Activated T-helper 1 cell treated with Interleukin-2 at 50 U/mL for 16 hours (primary cell): Measurements from ENCODE around the gene GREB1.

Experiments used
- DNase-seq: peaks from one replicate; pipeline ENCODE4 v3.0.0-alpha.2; 2020; ENCODE audit warnings: low read depth

The GREB1 gene

GRCh38 chr2:11533278-11534070 lies at the start of gene GREB1:
TSS of gene GREB1 (plus strand) at chr2:11534045. CDS start at chr2:11556615, 22,570 bp downstream.
- no peak for DNase-seq

- no peak for DNase-seq
Measured at GRCh38 chr2:11488809-11489208, 45.0 kb upstream of the GREB1 start.

GRCh38 chr2:11490194-11490593 lies 43.7 kb upstream of the GREB1 start:
- no peak for DNase-seq

GRCh38 chr2:11491348-11491933 lies 42.4 kb upstream of the GREB1 start:
- DNase-seq: no peak

- no peak for DNase-seq
Measured at GRCh38 chr2:11492244-11492643, 41.6 kb upstream of the GREB1 start.

- no peak for DNase-seq
Measured at GRCh38 chr2:11492720-11493119, 41.1 kb upstream of the GREB1 start.

GRCh38 chr2:11493282-11493681 lies 40.6 kb upstream of the GREB1 start:
- no peak for DNase-seq

GRCh38 chr2:11494310-11494709 lies 39.5 kb upstream of the GREB1 start:
- no peak for DNase-seq

- no peak for DNase-seq
Measured at GRCh38 chr2:11495844-11496681, 37.8 kb upstream of the GREB1 start.

- no peak for DNase-seq
Measured at GRCh38 chr2:11498543-11499034, 35.3 kb upstream of the GREB1 start.

GRCh38 chr2:11499081-11499743 lies 34.6 kb upstream of the GREB1 start:
- DNase-seq: no peak

- DNase-seq: no peak
Measured at GRCh38 chr2:11500702-11501303, 33.0 kb upstream of the GREB1 start.

- DNase-seq: no peak
Measured at GRCh38 chr2:11502740-11503292, 31.0 kb upstream of the GREB1 start.

- DNase-seq: no peak
Measured at GRCh38 chr2:11503354-11503927, 30.4 kb upstream of the GREB1 start.

GRCh38 chr2:11505652-11506610 lies 27.9 kb upstream of the GREB1 start:
- DNase-seq: no peak

GRCh38 chr2:11506611-11506969 lies 27.3 kb upstream of the GREB1 start:
- DNase-seq: no peak

GRCh38 chr2:11507517-11507916 lies 26.3 kb upstream of the GREB1 start:
- DNase-seq: no peak

GRCh38 chr2:11508279-11508678 lies 25.6 kb upstream of the GREB1 start:
- no peak for DNase-seq

- no peak for DNase-seq
Measured at GRCh38 chr2:11509657-11510360, 24.0 kb upstream of the GREB1 start.
